ENCODE measurements around the gene CHCT1. TPM values are rescaled to one million over a fixed set of nuclear protein-coding genes. Genes with fewer than 3 reads are reported as not detected.
"Not testable (repeated sequence)": the region's sequence is repeated elsewhere in the genome, so short reads cannot be mapped to it uniquely, and the experiment has no call there.

CHCT1 gene
- polyA plus RNA-seq, 2 donors = 0.08 TPM; not detected in 1

- not testable (repeated sequence) for H3K4me3 ChIP-seq (ENCODE audit: low read depth in 1 of 2, low read length in 2 of 2); H3K27ac ChIP-seq (ENCODE audit: low read depth in 2 of 2, low read length in 1 of 2); H3K36me3 ChIP-seq (ENCODE audit: control insufficient read depth in 2 of 2, insufficient read depth in 2 of 2, low read length in 1 of 2); H3K9me3 ChIP-seq (ENCODE audit: control insufficient read depth in 2 of 2, insufficient read depth in 1 of 2, low read depth in 1 of 2, low read length in 1 of 2); H3K4me1 ChIP-seq (ENCODE audit: control insufficient read depth in 2 of 2, insufficient read depth in 2 of 2, low read length in 1 of 2); H3K27me3 ChIP-seq (ENCODE audit: control insufficient read depth in 1 of 2, insufficient read depth in 2 of 2, low read length in 2 of 2)
- 92 to 97% methylated on average over 4 of the region's 4 CpGs for WGBS, 2 donors
Measured at GRCh38 chr17:60419003-60419402, 3.3 kb upstream of the CHCT1 start.

DNA sequence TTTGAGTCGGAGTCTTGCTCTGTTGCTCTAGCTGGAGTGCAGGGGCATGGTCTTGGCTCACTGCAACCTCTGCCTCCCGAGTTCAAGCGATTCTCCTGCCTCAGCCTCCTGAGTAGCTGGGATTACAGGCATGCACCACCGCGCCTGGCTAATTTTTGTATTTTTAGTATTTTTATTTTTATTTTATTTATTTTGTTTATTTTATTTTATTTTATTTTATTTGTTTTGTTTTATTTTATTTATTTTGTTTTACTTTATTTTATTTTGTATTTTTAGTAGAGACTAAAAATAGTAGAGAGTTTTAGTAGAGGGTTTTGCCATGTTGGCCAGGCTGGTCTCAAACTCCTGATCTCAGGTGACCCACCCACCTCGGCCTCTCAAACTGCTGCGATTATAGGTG, 2.4 kb upstream of the CHCT1 start:
- H3K27me3 ChIP-seq (ENCODE audit: control insufficient read depth in 1 of 2, insufficient read depth in 2 of 2, low read length in 2 of 2); H3K4me1 ChIP-seq (ENCODE audit: control insufficient read depth in 2 of 2, insufficient read depth in 2 of 2, low read length in 1 of 2); H3K4me3 ChIP-seq (ENCODE audit: low read depth in 1 of 2, low read length in 2 of 2); H3K36me3 ChIP-seq (ENCODE audit: control insufficient read depth in 2 of 2, insufficient read depth in 2 of 2, low read length in 1 of 2); H3K27ac ChIP-seq (ENCODE audit: low read depth in 2 of 2, low read length in 1 of 2); H3K9me3 ChIP-seq (ENCODE audit: control insufficient read depth in 2 of 2, insufficient read depth in 1 of 2, low read depth in 1 of 2, low read length in 1 of 2): not testable (repeated sequence)
- WGBS, 2 donors = 89 to 95% methylated on average over 7 of the region's 7 CpGs

DNA sequence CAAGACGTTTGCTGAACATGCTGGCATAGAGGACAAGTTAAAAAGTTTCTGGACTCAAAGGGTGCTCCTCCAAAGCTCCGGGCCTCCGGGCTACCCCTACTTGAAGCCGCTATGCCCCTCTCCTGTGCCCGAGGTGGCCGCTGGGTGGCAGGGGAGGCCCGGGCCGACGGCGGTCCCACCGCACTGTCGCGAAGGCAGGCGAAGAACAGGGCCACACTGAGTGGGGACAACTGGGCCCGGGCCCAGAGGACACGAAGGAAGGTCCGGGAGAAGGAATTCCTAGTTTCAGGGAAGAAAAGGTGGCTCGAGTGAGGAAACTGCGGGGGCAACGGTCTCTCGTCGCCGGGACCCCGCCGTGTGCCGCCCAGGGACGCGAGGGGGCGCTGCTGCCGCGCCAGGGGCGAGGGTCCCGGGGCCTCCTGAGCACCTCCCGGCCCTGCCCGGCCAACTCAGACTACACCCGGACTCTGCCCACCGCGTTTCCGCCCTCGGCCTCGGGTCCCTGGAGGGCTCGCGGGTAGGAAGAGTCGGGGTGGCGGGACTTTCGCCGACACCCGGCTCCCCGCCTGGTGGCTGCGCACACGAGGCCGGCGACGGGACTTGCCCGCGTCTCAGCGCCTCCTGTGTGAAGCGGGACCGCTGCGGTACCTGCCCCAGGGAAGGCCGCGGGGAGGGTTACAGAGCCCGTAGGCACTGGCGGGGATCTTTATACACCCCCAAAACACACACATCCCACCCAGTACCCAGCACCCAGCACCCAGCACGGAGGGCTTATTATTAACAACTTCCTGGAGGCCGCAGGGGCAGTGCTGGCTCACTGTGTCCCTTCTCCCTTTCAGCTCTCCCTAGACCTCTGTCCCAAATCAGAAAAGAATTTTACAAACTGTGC, 772 bp upstream of the CHCT1 start:
- Histone ChIP-seq H3K27me3 (ENCODE audit: control insufficient read depth in 1 of 2, insufficient read depth in 2 of 2, low read length in 2 of 2) (no peaks in the 10 kb centered on the region), H3K36me3 (ENCODE audit: control insufficient read depth in 2 of 2, insufficient read depth in 2 of 2, low read length in 1 of 2) (no peaks in the 10 kb centered on the region), H3K4me3 (ENCODE audit: low read depth in 1 of 2, low read length in 2 of 2) (peak overlapping the region; percentile 29 to 62), H3K9me3 (ENCODE audit: control insufficient read depth in 2 of 2, insufficient read depth in 1 of 2, low read depth in 1 of 2, low read length in 1 of 2) (peaks cover 0 to 1% of the 10 kb centered on the region in 2 donors), H3K4me1 (ENCODE audit: control insufficient read depth in 2 of 2, insufficient read depth in 2 of 2, low read length in 1 of 2) (peaks cover 0 to 5% of the 10 kb centered on the region in 2 donors), H3K27ac (ENCODE audit: low read depth in 2 of 2, low read length in 1 of 2) (no peak overlapping the region)
- WGBS, 2 donors = 2 to 4% methylated on average over 60 to 66 of the region's 66 CpGs

DNA sequence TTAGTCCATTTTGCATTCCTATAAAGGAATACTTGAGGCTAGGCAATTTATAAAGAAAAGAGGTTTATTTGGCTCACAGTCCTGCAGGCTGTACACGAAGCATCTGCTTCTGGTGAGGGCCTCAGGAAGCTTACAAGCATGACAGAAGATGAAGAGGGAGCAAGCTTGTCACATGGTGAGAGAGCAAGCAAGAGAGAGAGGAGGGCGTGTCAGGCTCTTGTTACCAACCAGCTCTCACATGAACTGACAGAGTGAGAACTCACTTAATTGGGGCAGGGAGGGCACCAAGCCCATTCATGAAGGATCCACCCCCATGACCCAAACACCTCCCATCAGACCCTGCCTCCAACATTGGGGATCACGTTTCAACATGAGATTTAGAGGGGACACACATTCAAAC, 1.6 kb downstream of the CHCT1 start:
- WGBS, 2 donors = 77% methylated on average over 3 of the region's 3 CpGs
- peaks cover 0 to 5% of the 10 kb centered on the region in 2 donors for H3K4me1 ChIP-seq (ENCODE audit: control insufficient read depth in 2 of 2, insufficient read depth in 2 of 2, low read length in 1 of 2)
- no peak overlapping the region for H3K27ac ChIP-seq (ENCODE audit: low read depth in 2 of 2, low read length in 1 of 2)
- no peaks in the 10 kb centered on the region for H3K36me3 ChIP-seq (ENCODE audit: control insufficient read depth in 2 of 2, insufficient read depth in 2 of 2, low read length in 1 of 2)
- peaks cover 0 to 3% of the 10 kb centered on the region in 2 donors for H3K9me3 ChIP-seq (ENCODE audit: control insufficient read depth in 2 of 2, insufficient read depth in 1 of 2, low read depth in 1 of 2, low read length in 1 of 2)
- H3K4me3 ChIP-seq (ENCODE audit: low read depth in 1 of 2, low read length in 2 of 2) = no peak overlapping the region
- H3K27me3 ChIP-seq (ENCODE audit: control insufficient read depth in 1 of 2, insufficient read depth in 2 of 2, low read length in 2 of 2) = no peaks in the 10 kb centered on the region

GRCh38 chr17:60425626-60426025, 3.3 kb downstream of the CHCT1 start:
- no peak overlapping the region for H3K27ac ChIP-seq (ENCODE audit: low read depth in 2 of 2, low read length in 1 of 2)
- H3K27me3 ChIP-seq (ENCODE audit: control insufficient read depth in 1 of 2, insufficient read depth in 2 of 2, low read length in 2 of 2) = no peaks in the 10 kb centered on the region
- peaks cover 0 to 5% of the 10 kb centered on the region in 2 donors for H3K4me1 ChIP-seq (ENCODE audit: control insufficient read depth in 2 of 2, insufficient read depth in 2 of 2, low read length in 1 of 2)
- no peak overlapping the region for H3K4me3 ChIP-seq (ENCODE audit: low read depth in 1 of 2, low read length in 2 of 2)
- H3K9me3 ChIP-seq (ENCODE audit: control insufficient read depth in 2 of 2, insufficient read depth in 1 of 2, low read depth in 1 of 2, low read length in 1 of 2) = peaks cover 0 to 3% of the 10 kb centered on the region in 2 donors
- no peaks in the 10 kb centered on the region for H3K36me3 ChIP-seq (ENCODE audit: control insufficient read depth in 2 of 2, insufficient read depth in 2 of 2, low read length in 1 of 2)
- 90 to 94% methylated on average over 6 of the region's 6 CpGs for WGBS, 2 donors

GRCh38 chr17:60426596-60426995, 4.3 kb downstream of the CHCT1 start:
- Histone ChIP-seq H3K9me3 (ENCODE audit: control insufficient read depth in 2 of 2, insufficient read depth in 1 of 2, low read depth in 1 of 2, low read length in 1 of 2) (peaks cover 0 to 3% of the 10 kb centered on the region in 2 donors), H3K27me3 (ENCODE audit: control insufficient read depth in 1 of 2, insufficient read depth in 2 of 2, low read length in 2 of 2) (no peaks in the 10 kb centered on the region), H3K4me3 (ENCODE audit: low read depth in 1 of 2, low read length in 2 of 2) (no peak overlapping the region), H3K27ac (ENCODE audit: low read depth in 2 of 2, low read length in 1 of 2) (no peak overlapping the region), H3K36me3 (ENCODE audit: control insufficient read depth in 2 of 2, insufficient read depth in 2 of 2, low read length in 1 of 2) (no peaks in the 10 kb centered on the region), H3K4me1 (ENCODE audit: control insufficient read depth in 2 of 2, insufficient read depth in 2 of 2, low read length in 1 of 2) (peaks cover 0 to 2% of the 10 kb centered on the region in 2 donors)
- 91 to 92% methylated on average over 10 of the region's 10 CpGs for WGBS, 2 donors

DNA sequence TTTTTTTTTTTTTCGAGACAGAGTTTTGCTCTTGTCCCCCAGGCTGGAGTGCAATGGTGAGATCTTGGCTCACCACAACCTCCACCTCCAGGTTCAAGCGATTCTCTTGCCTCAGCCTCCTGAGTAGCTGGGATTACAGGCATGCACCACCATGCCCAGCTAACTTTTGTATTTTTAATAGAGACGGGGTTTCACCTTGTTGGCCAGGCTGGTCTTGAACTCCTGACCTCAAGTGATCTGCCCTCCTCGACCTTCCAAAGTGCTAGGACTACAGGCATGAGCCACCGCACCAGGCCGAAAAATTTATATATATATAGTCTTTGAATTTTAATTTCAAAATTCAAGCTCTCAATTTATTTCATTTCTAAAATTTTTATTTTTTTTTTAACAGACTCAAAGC, 6.2 kb downstream of the CHCT1 start:
- not testable (repeated sequence) for H3K27me3 ChIP-seq (ENCODE audit: control insufficient read depth in 1 of 2, insufficient read depth in 2 of 2, low read length in 2 of 2); H3K9me3 ChIP-seq (ENCODE audit: control insufficient read depth in 2 of 2, insufficient read depth in 1 of 2, low read depth in 1 of 2, low read length in 1 of 2); H3K4me3 ChIP-seq (ENCODE audit: low read depth in 1 of 2, low read length in 2 of 2); H3K4me1 ChIP-seq (ENCODE audit: control insufficient read depth in 2 of 2, insufficient read depth in 2 of 2, low read length in 1 of 2); H3K36me3 ChIP-seq (ENCODE audit: control insufficient read depth in 2 of 2, insufficient read depth in 2 of 2, low read length in 1 of 2); H3K27ac ChIP-seq (ENCODE audit: low read depth in 2 of 2, low read length in 1 of 2)
- WGBS, 2 donors = 81 to 82% methylated on average over 6 of the region's 6 CpGs

GRCh38 chr17:60430561-60430960, 8.3 kb downstream of the CHCT1 start:
- H3K4me1 ChIP-seq (ENCODE audit: control insufficient read depth in 2 of 2, insufficient read depth in 2 of 2, low read length in 1 of 2); H3K27ac ChIP-seq (ENCODE audit: low read depth in 2 of 2, low read length in 1 of 2); H3K9me3 ChIP-seq (ENCODE audit: control insufficient read depth in 2 of 2, insufficient read depth in 1 of 2, low read depth in 1 of 2, low read length in 1 of 2); H3K27me3 ChIP-seq (ENCODE audit: control insufficient read depth in 1 of 2, insufficient read depth in 2 of 2, low read length in 2 of 2); H3K4me3 ChIP-seq (ENCODE audit: low read depth in 1 of 2, low read length in 2 of 2); H3K36me3 ChIP-seq (ENCODE audit: control insufficient read depth in 2 of 2, insufficient read depth in 2 of 2, low read length in 1 of 2): not testable (repeated sequence)
- 91 to 95% methylated on average over 7 of the region's 7 CpGs for WGBS, 2 donors

- 87 to 90% methylated on average over 4 of the region's 4 CpGs for WGBS, 2 donors
- not testable (repeated sequence) for H3K4me1 ChIP-seq (ENCODE audit: control insufficient read depth in 2 of 2, insufficient read depth in 2 of 2, low read length in 1 of 2); H3K9me3 ChIP-seq (ENCODE audit: control insufficient read depth in 2 of 2, insufficient read depth in 1 of 2, low read depth in 1 of 2, low read length in 1 of 2); H3K4me3 ChIP-seq (ENCODE audit: low read depth in 1 of 2, low read length in 2 of 2); H3K27me3 ChIP-seq (ENCODE audit: control insufficient read depth in 1 of 2, insufficient read depth in 2 of 2, low read length in 2 of 2); H3K27ac ChIP-seq (ENCODE audit: low read depth in 2 of 2, low read length in 1 of 2); H3K36me3 ChIP-seq (ENCODE audit: control insufficient read depth in 2 of 2, insufficient read depth in 2 of 2, low read length in 1 of 2)
Measured at GRCh38 chr17:60433021-60433997, 11.0 kb downstream of the CHCT1 start.
